K562 (cell line): Measurements from ENCODE around the gene ZC3H10. TPM values are rescaled to one million over a fixed set of nuclear protein-coding genes. Genes with fewer than 3 reads are reported as not detected.
A peak's percentile ranks its signal among the peaks of the same experiment; 100 is the strongest.

Experiments used
- ATAC-seq: fragments of 200-7000 bp; cut with Tn5 transposase; 3 replicates; pipeline ENCODE4 v1.9.1; 2020; ENCODE audit warnings: moderate library complexity
- BruUV-seq: library from RNA; stranded (reverse); fragments of 400-500 nt; replicated peaks from 2 replicates; lab custom pipeline; 2021; lab: Mats Ljungman, UMichigan
- CTCF ChIA-PET: fragments of 300-600 bp; formaldehyde crosslinking; extraction: SDS; loops from one replicate; lab custom pipeline; 2021; ENCODE audit warnings: low intra/inter-chr PET ratio; lab: Yijun Ruan, JAX
- POLR2A ChIA-PET: fragments of 300-600, 350-650 bp; sonication (Branson Sonifier 250); formaldehyde crosslinking; extraction: SDS; loops from one replicate; lab custom pipeline; 2021; ENCODE audit warnings: antibody characterized with exemption, inconsistent platforms; lab: Yijun Ruan, JAX
- DNase-seq, 4 experiments: peaks; one replicate each; pipeline versions ENCODE4 v3.0.0 to v3.0.0-alpha.2; 2011 to 2018; ENCODE audit warnings: low spot score in 3 of 4, mixed read lengths in 3 of 4; ENCODE audit errors: extremely low read depth in 1 of 4
- FAIRE-seq: peaks from 2 replicates; lab custom pipeline; 2011; peaks lifted over from hg19 to GRCh38; lab: Jason Lieb, UNC
- H2AFZ ChIP-seq: 2 replicates; pipeline ENCODE4 v1.6.0; 2011; ENCODE audit warnings: low read depth, low read length, control low read depth, inconsistent platforms
- H3K27ac ChIP-seq: fragments of 200-600 bp; 3 replicates; pipeline ENCODE4 v1.8.0; 2011; ENCODE audit warnings: low read depth, mild to moderate bottlenecking, control low read depth, inconsistent platforms, low read length, moderate library complexity, mixed read lengths; ENCODE audit errors: extremely low read depth
- H3K27me3 ChIP-seq, 2 experiments: fragments of 300-600 bp in 1 of 2; 2 replicates in 1 of 2; 3 replicates in 1 of 2; pipeline versions ENCODE4 v1.6.0 to v1.8.0; 2011; ENCODE audit warnings: inconsistent platforms in 2 of 2, low read length in 2 of 2, mild to moderate bottlenecking in 1 of 2, mixed read lengths in 1 of 2, moderate library complexity in 1 of 2; ENCODE audit not compliant: control insufficient read depth in 2 of 2, insufficient read depth in 2 of 2
- H3K36me3 ChIP-seq: fragments of 300-600 bp; 3 replicates; pipeline ENCODE4 v1.8.0; 2011; ENCODE audit warnings: mild to moderate bottlenecking, low read length, inconsistent platforms; ENCODE audit not compliant: control insufficient read depth, insufficient read depth
- H3K4me1 ChIP-seq, 2 experiments: fragments of 200-600 bp in 1 of 2; replicated peaks in 1 of 2; 2 replicates in 1 of 2; 3 replicates in 1 of 2; pipeline versions ENCODE4 v1.5.1 to v1.8.0; 2011; ENCODE audit warnings: inconsistent platforms in 2 of 2, low read length in 2 of 2, mild to moderate bottlenecking in 1 of 2, mixed read lengths in 1 of 2, moderate library complexity in 1 of 2; ENCODE audit not compliant: control insufficient read depth in 2 of 2, insufficient read depth in 2 of 2
- H3K4me2 ChIP-seq: 2 replicates; pipeline ENCODE4 v1.6.1; 2011; ENCODE audit warnings: low read length, control low read depth, inconsistent platforms, mixed read lengths; ENCODE audit not compliant: insufficient read depth
- H3K4me3 ChIP-seq: fragments of 200-600 bp; sonication (generic), shearing (Covaris generic); 2 replicates; pipeline ENCODE4 v1.5.1; 2016; ENCODE audit warnings: control low read depth, inconsistent platforms
- H3K79me2 ChIP-seq: fragments of 200-600 bp; 3 replicates; pipeline ENCODE4 v1.8.0; 2011; ENCODE audit warnings: low read length, inconsistent platforms; ENCODE audit not compliant: control insufficient read depth, insufficient read depth
- H3K9ac ChIP-seq, 2 experiments: 2 replicates each; pipeline versions ENCODE4 v1.6.0 to v1.6.1; 2011; ENCODE audit warnings: low read depth in 2 of 2, low read length in 2 of 2, control low read depth in 1 of 2, inconsistent platforms in 1 of 2, mild to moderate bottlenecking in 1 of 2, mixed read lengths in 1 of 2; ENCODE audit not compliant: insufficient read depth in 1 of 2
- H3K9me1 ChIP-seq: one replicate; pipeline ENCODE4 v1.6.0; 2011; ENCODE audit warnings: inconsistent platforms, mild to moderate bottlenecking, low read length, moderate library complexity; ENCODE audit not compliant: control insufficient read depth, insufficient read depth
- H3K9me3 ChIP-seq: replicated peaks from 2 replicates; pipeline ENCODE4 v1.5.1; 2011; ENCODE audit warnings: low read depth, low read length, inconsistent platforms; ENCODE audit not compliant: control insufficient read depth, insufficient read depth
- H4K20me1 ChIP-seq: replicated peaks from 2 replicates; pipeline ENCODE4 v1.6.1; 2011; ENCODE audit warnings: low read length, inconsistent platforms, mixed read lengths; ENCODE audit not compliant: control insufficient read depth, insufficient read depth
- CBX5 ChIP-seq: IDR thresholded peaks from 2 replicates; pipeline ENCODE4 v1.6.1; 2014; ENCODE audit warnings: low read depth, borderline replicate concordance
- CHCHD3 ChIP-seq: fragments of 250-450 bp; sonication (Bioruptor Pico); IDR thresholded peaks from 2 replicates; pipeline ENCODE4 v2.1.2; 2022; ENCODE audit warnings: mild to moderate bottlenecking
- POLR2A ChIP-seq: fragments of 450-650 bp; conservative IDR thresholded peaks from 2 replicates; pipeline ENCODE4 v1.6.1; 2016
- POLR2AphosphoS2 ChIP-seq: IDR thresholded peaks from 2 replicates; pipeline ENCODE4 v1.6.1; 2012; ENCODE audit warnings: low read length, improper control_type of control experiment
- POLR3G ChIP-seq: IDR thresholded peaks from 2 replicates; pipeline ENCODE4 v1.6.1; 2011; ENCODE audit not compliant: insufficient read length, insufficient replicate concordance; ENCODE audit errors: extremely low read depth
- RUNX1 ChIP-seq: sonication (generic); IDR thresholded peaks from 2 replicates; pipeline ENCODE4 v1.6.1; 2016; ENCODE audit warnings: antibody characterized with exemption, low read depth
- ZNF445 ChIP-seq: fragments of 250-450 bp; sonication (Bioruptor Pico); IDR thresholded peaks from 2 replicates; pipeline ENCODE4 v1.4.0; 2020; ENCODE audit warnings: low read depth, mild to moderate bottlenecking, moderate library complexity
- ZNF551 ChIP-seq: fragments of 250-450 bp; sonication (Bioruptor Pico); IDR thresholded peaks from 2 replicates; pipeline ENCODE4 v1.5.0; 2021; ENCODE audit warnings: mild to moderate bottlenecking, moderate library complexity
- ZNF780A ChIP-seq: fragments of 250-450 bp; sonication (Bioruptor Pico); IDR thresholded peaks from 2 replicates; pipeline ENCODE4 v1.5.0; 2021; ENCODE audit warnings: mild to moderate bottlenecking
- WGBS: fragments of 100-300 bp; shearing (Covaris generic); methylation state at CpG from one replicate; pipeline ENCODE4 v1.1.6; 2016; ENCODE audit warnings: low coverage, mixed read lengths; ENCODE audit not compliant: insufficient coverage; ENCODE audit errors: missing lambda C conversion rate; 5-methylcytosine and 5-hydroxymethylcytosine counted together
- in situ Hi-C: fragments of 300-500 bp; cut with MboI; formaldehyde crosslinking; loops from 4 replicates; pipeline ENCODE4 v1.15.0; 2018; ENCODE audit warnings: inconsistent platforms, mixed read lengths
- intact Hi-C: fragments of 100-400 bp; cut with micrococcal nuclease; formaldehyde crosslinking; loops from 2 replicates; pipeline ENCODE4 v1.14.2; 2022
- polyA plus RNA-seq, 8 experiments: library from polyadenylated mRNA; depleted of rRNA in 4 of 8; stranded (reverse) in 5 of 8; unstranded in 3 of 8; fragments of >200 nt; fragmentation: Nextera tagmentation in 2 of 8; fragmentation: Illumina TruSeq in 1 of 8; extraction: Ambion mirVana in 2 of 8; extraction: Trizol in 1 of 8; gene quantifications; 2 replicates each; pipeline versions ENCODE4 v1.2.1 to v1.2.3, GENCODE V29; 2011 to 2014; ENCODE audit warnings: inconsistent platforms in 1 of 8, missing spikeins in 1 of 8
- total RNA-seq, 7 experiments: library from RNA; depleted of rRNA in 6 of 7; stranded (reverse); fragments of >200 nt in 6 of 7; fragmentation: Illumina TruSeq in 2 of 7; extraction: Trizol in 2 of 7; gene quantifications; 2 replicates each; pipeline versions ENCODE4 v1.2.1 to v1.2.3, GENCODE V29; 2011 to 2021; ENCODE audit warnings: low replicate concordance in 1 of 7
- TF ChIP-seq, protein P1 (sequence below): sonication (generic); IDR thresholded peaks from 2 replicates; pipeline ENCODE4 v1.6.1; 2016

ZC3H10 gene
- total and polyA plus RNA-seq, 9 of the 15 experiments (the other 6 are each of a cell fraction or from before 2014, with no cell fraction given) = 0.31 to 4.1 (median 1.6) TPM

DNA sequence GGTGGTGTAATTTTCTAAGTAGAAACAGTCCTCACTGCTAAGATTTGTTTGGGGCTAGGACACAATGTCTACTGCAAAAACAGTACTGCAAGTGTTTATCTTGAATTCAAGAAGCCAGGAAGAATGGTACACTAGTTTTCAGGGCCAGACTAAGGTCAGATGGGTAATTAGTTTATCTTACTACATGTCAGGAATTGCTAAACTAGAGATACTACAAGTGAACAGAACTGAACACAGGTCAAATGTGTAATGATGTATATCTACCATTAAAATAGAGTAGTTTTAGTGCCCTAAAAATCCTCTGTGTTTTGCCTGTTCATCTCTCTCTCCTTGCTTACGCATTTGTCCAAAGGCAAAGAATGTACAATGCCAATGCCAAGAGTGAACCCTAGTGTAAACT lies 4.0 kb upstream of the ZC3H10 start:
- H3K9ac ChIP-seq = no peak overlapping the region
- intact Hi-C loops (no loop called here), in situ Hi-C loops (no loop called here)
- no peak for ATAC-seq
- TF ChIP-seq POLR2A (peak; percentile 50; the same call in 1 of the 2 replicates), ZNF551 (no peak), CHCHD3 (CRISPR knock-in tag) (peak; percentile 76; the same call in 1 of the 2 replicates)
- TF ChIP-seq, protein P1, sequence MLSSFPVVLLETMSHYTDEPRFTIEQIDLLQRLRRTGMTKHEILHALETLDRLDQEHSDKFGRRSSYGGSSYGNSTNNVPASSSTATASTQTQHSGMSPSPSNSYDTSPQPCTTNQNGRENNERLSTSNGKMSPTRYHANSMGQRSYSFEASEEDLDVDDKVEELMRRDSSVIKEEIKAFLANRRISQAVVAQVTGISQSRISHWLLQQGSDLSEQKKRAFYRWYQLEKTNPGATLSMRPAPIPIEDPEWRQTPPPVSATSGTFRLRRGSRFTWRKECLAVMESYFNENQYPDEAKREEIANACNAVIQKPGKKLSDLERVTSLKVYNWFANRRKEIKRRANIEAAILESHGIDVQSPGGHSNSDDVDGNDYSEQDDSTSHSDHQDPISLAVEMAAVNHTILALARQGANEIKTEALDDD = peak; percentile 68
- no peak overlapping the region for H3K27ac ChIP-seq
- no peak for FAIRE-seq
- CTCF ChIA-PET = no interaction called here
- no peak for DNase-seq
- WGBS = 100% methylated on average over 1 of the region's 1 CpG
- no peak overlapping the region for H3K4me2 ChIP-seq
- no peaks in the 10 kb centered on the region for H3K9me1 ChIP-seq
- POLR2A ChIA-PET = interaction anchor here (2.1 kb wide), 1 partner anchor 10 kb away, joined by 9 read pairs; the partner anchor contains the start of gene PA2G4
- no peak overlapping the region for H2AFZ ChIP-seq
- no peak overlapping the region for H3K4me3 ChIP-seq
- H3K9me3 ChIP-seq = peaks cover 8% of the 10 kb centered on the region
- H4K20me1 ChIP-seq = no peaks in the 10 kb centered on the region
- H3K27me3 ChIP-seq = no peaks in the 10 kb centered on the region
- H3K79me2 ChIP-seq = peaks cover 25% of the 10 kb centered on the region
- BruUV-seq = no TSS peak
- H3K36me3 ChIP-seq = peaks cover 63% of the 10 kb centered on the region
- H3K4me1 ChIP-seq = peaks cover 5 to 10% of the 10 kb centered on the region in 2 experiments

DNA sequence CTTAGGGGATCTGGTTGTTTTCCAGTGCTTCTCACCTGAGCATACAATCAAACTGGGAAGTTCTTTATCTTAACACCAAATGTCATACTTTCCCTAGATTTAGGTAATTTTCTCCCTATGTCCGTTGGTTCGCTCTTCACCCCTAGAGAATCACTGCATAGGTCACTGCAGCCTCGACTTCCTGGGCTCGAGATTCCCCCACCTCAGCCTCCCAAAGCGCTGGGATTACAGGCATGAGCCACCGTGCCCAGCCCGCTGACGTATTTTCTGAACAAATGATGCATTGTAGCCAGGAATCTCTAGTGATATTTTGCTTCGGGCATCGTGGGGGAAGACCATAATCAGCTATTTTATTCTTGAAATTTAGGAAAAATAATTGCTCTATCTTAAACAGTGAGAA lies 2.7 kb upstream of the ZC3H10 start:
- H2AFZ ChIP-seq = no peak overlapping the region
- POLR2A ChIA-PET = interaction anchor here (0.6 to 5.0 kb wide), 3 partner anchors 9 to 106 kb away, joined by 3 to 125 read pairs (median 4); partner anchors contain the start of gene PA2G4

More for the DNA sequence above, 2.7 kb upstream of the ZC3H10 start:
- Histone ChIP-seq H4K20me1 (no peaks in the 10 kb centered on the region), H3K36me3 (peaks cover 54% of the 10 kb centered on the region), H3K4me1 (peaks cover 14 to 16% of the 10 kb centered on the region in 2 experiments), H3K9me1 (no peaks in the 10 kb centered on the region), H3K27me3 (no peaks in the 10 kb centered on the region), H3K79me2 (peaks cover 28% of the 10 kb centered on the region), H3K4me3 (no peak overlapping the region), H3K27ac (no peak overlapping the region), H3K4me2 (no peak overlapping the region), H3K9ac (no peak overlapping the region), H3K9me3 (peaks cover 8% of the 10 kb centered on the region)
- CTCF ChIA-PET = no interaction called here
- DNase-seq (no peak), ATAC-seq (no peak), FAIRE-seq (no peak)
- peak; percentile 36; the same call in 1 of the 2 replicates for TF ChIP-seq CBX5
- TF ChIP-seq ZNF780A = no peak
- TF ChIP-seq ZNF445 (CRISPR knock-in tag) = peak; percentile 84; the same call in 1 of the 2 replicates
- TF ChIP-seq POLR3G = no peak
- TF ChIP-seq POLR2AphosphoS2 = no peak
- TF ChIP-seq RUNX1 = no peak
- no TSS peak for BruUV-seq
- intact Hi-C loops (loop anchor here (5.0 kb wide), 2 partner anchors 42 to 522 kb away; partner anchors contain the start of gene MYL6), in situ Hi-C loops (no loop called here)
- WGBS = 98% methylated on average over 10 of the region's 10 CpGs
